NCI-H146 treated with DMSO at 0.1 percent for 48 hours (cell line): Measurements from ENCODE around the gene ZNF98.

Experiments
- DNase-seq: peaks from one replicate; lab custom pipeline; 2025; ENCODE audit not compliant: unreplicated experiment; lab: John Stamatoyannopoulos, UW

The ZNF98 gene

GRCh38 chr19:22422211-22422610, at the start of gene ZNF98:
Gene ZNF98, minus strand, starts transcription at chr19:22422346. Its CDS starts 122 bp downstream, at chr19:22422224.
- no peak for DNase-seq

- DNase-seq = no peak
These were observed 24.5 kb upstream of the ZNF98 start for GRCh38 chr19:22446605-22447004.

- DNase-seq = no peak
These were observed 15.9 kb upstream of the ZNF98 start for GRCh38 chr19:22438011-22438410.

- no peak for DNase-seq
These were observed 6.1 kb upstream of the ZNF98 start for GRCh38 chr19:22427960-22428913.

- no peak for DNase-seq
These were observed 5.4 kb upstream of the ZNF98 start for GRCh38 chr19:22427547-22427946.

- no peak for DNase-seq
These were observed 4.8 kb upstream of the ZNF98 start for GRCh38 chr19:22426901-22427300.

GRCh38 chr19:22421797-22422196, 349 bp downstream of the ZNF98 start:
- DNase-seq = no peak

- no peak for DNase-seq
These were observed 67.5 kb downstream of the ZNF98 start for GRCh38 chr19:22354665-22355064.
